ENCODE measurements around the gene NADSYN1. TPM values are rescaled to one million over a fixed set of nuclear protein-coding genes. Genes with fewer than 3 reads are reported as not detected.
A peak's percentile ranks its signal among the peaks of the same experiment; 100 is the strongest.
"Not testable (repeated sequence)": the region's sequence is repeated elsewhere in the genome, so short reads cannot be mapped to it uniquely, and the experiment has no call there.

NADSYN1 gene
- total and polyA plus RNA-seq, 5 experiments from 2014 or later, result 24.0 to 197 (median 29.1) TPM

GRCh38 chr11:71505781-71506180 lies 52.8 kb downstream of the NADSYN1 start:
- H3K36me3 Mint-ChIP-seq, result peaks cover 41 to 56% (median 52%) of the 10 kb centered on the region in 3 donors
- ATAC-seq, result no peak
- no peak overlapping the region for H3K27ac Mint-ChIP-seq
- H3K9me3 Mint-ChIP-seq, result peaks cover 10 to 62% (median 25%) of the 10 kb centered on the region in 9 donors
- H3K27me3 Mint-ChIP-seq, result no peaks in the 10 kb centered on the region
- POLR2A ChIA-PET, result no interaction called here
- no peak overlapping the region for H3K4me3 Mint-ChIP-seq
- DNase-seq, result no peak
- H3K4me1 Mint-ChIP-seq, result peaks cover 0 to 3% (median 0%) of the 10 kb centered on the region in 4 donors

GRCh38 chr11:71507102-71507501 lies 54.1 kb downstream of the NADSYN1 start:
- ATAC-seq (no peak), DNase-seq (no peak)
- Mint-ChIP-seq H3K4me3 (no peak overlapping the region), H3K9me3 (peaks cover 10 to 75% (median 29%) of the 10 kb centered on the region in 9 donors), H3K4me1 (peaks cover 0 to 3% (median 0%) of the 10 kb centered on the region in 4 donors), H3K27me3 (no peaks in the 10 kb centered on the region), H3K36me3 (peaks cover 41 to 49% (median 43%) of the 10 kb centered on the region in 3 donors), H3K27ac (peak overlapping the region in 1 of 10 donors; percentile 51)
- POLR2A ChIA-PET, result no interaction called here

GRCh38 chr11:71518506-71519471 lies 65.8 kb downstream of the NADSYN1 start:
- peaks cover 0 to 23% (median 6%) of the 10 kb centered on the region in 9 donors for H3K9me3 Mint-ChIP-seq
- H3K27ac Mint-ChIP-seq, result no peak overlapping the region
- H3K4me3 Mint-ChIP-seq, result no peak overlapping the region
- no peaks in the 10 kb centered on the region for H3K4me1 Mint-ChIP-seq
- H3K36me3 Mint-ChIP-seq, result peaks cover 0 to 2% (median 0%) of the 10 kb centered on the region in 3 donors
- POLR2A ChIA-PET, result no interaction called here
- ATAC-seq (no peak), DNase-seq (no peak)
- H3K27me3 Mint-ChIP-seq, result peaks cover 0 to 2% (median 0%) of the 10 kb centered on the region in 5 donors

- ATAC-seq, result no peak
- Mint-ChIP-seq H3K27ac (no peak overlapping the region), H3K4me1 (no peaks in the 10 kb centered on the region), H3K4me3 (no peak overlapping the region), H3K36me3 (peaks cover 0 to 2% (median 0%) of the 10 kb centered on the region in 3 donors), H3K9me3 (peaks cover 0 to 20% (median 3%) of the 10 kb centered on the region in 9 donors), H3K27me3 (peaks cover 0 to 2% (median 0%) of the 10 kb centered on the region in 5 donors)
- DNase-seq, result no peak
- POLR2A ChIA-PET, result no interaction called here
Observed at GRCh38 chr11:71519546-71519945, 66.5 kb downstream of the NADSYN1 start.

- Mint-ChIP-seq H3K27me3 (peaks cover 5 to 22% (median 15%) of the 10 kb centered on the region in 5 donors), H3K4me1 (no peaks in the 10 kb centered on the region), H3K36me3 (no peaks in the 10 kb centered on the region), H3K4me3 (no peak overlapping the region), H3K9me3 (peaks cover 0 to 20% (median 1%) of the 10 kb centered on the region in 9 donors), H3K27ac (no peak overlapping the region)
- no peak for ATAC-seq
- no peak for DNase-seq
- POLR2A ChIA-PET, result no interaction called here
Observed at GRCh38 chr11:71525188-71525937, 72.4 kb downstream of the NADSYN1 start.

GRCh38 chr11:71525938-71526495 lies 73.0 kb downstream of the NADSYN1 start:
- Mint-ChIP-seq H3K27ac (no peak overlapping the region), H3K4me3 (no peak overlapping the region), H3K36me3 (no peaks in the 10 kb centered on the region), H3K4me1 (no peaks in the 10 kb centered on the region), H3K9me3 (peaks cover 0 to 16% (median 1%) of the 10 kb centered on the region in 9 donors), H3K27me3 (peaks cover 5 to 22% (median 15%) of the 10 kb centered on the region in 5 donors)
- no peak for DNase-seq
- no peak for ATAC-seq
- POLR2A ChIA-PET, result no interaction called here

- H3K27ac Mint-ChIP-seq, result peak within 1 kb of the TSS in 1 of 10 donors; percentile 31
- not testable (repeated sequence) for H3K36me3 Mint-ChIP-seq
Observed at GRCh38 chr11:71526796-71527575, 74.0 kb downstream of the NADSYN1 start, which contains the start of gene KRTAP5-7. Gene KRTAP5-7, plus strand, starts transcription at chr11:71527267. Its CDS starts 34 bp downstream, at chr11:71527301.

GRCh38 chr11:71527576-71528210 lies 74.7 kb downstream of the NADSYN1 start:
- POLR2A ChIA-PET, result no interaction called here
- Mint-ChIP-seq H3K4me3 (no peak overlapping the region), H3K4me1 (no peaks in the 10 kb centered on the region), H3K27me3 (peaks cover 6 to 22% (median 15%) of the 10 kb centered on the region in 5 donors), H3K36me3 (no peaks in the 10 kb centered on the region), H3K27ac (no peak overlapping the region), H3K9me3 (peaks cover 0 to 9% (median 0%) of the 10 kb centered on the region in 9 donors)
- ATAC-seq (no peak), DNase-seq (no peak)

More at GRCh38 chr11:71526796-71527575, 74.0 kb downstream of the NADSYN1 start, which contains the start of gene KRTAP5-7:
- H3K4me1 Mint-ChIP-seq, ATAC-seq, H3K4me3 Mint-ChIP-seq, POLR2A ChIA-PET, H3K9me3 Mint-ChIP-seq, DNase-seq: not testable (repeated sequence)
- peaks cover 5 to 22% (median 15%) of the 10 kb centered on the region in 5 donors for H3K27me3 Mint-ChIP-seq

- no peak overlapping the region for H3K27ac Mint-ChIP-seq
- ATAC-seq (no peak), DNase-seq (no peak)
- no peaks in the 10 kb centered on the region for H3K36me3 Mint-ChIP-seq
- H3K4me1 Mint-ChIP-seq, result no peaks in the 10 kb centered on the region
- H3K9me3 Mint-ChIP-seq, result no peaks in the 10 kb centered on the region
- POLR2A ChIA-PET, result no interaction called here
- no peak overlapping the region for H3K4me3 Mint-ChIP-seq
- peaks cover 5 to 22% (median 15%) of the 10 kb centered on the region in 5 donors for H3K27me3 Mint-ChIP-seq
Observed at GRCh38 chr11:71530602-71531001, 77.6 kb downstream of the NADSYN1 start.

- ATAC-seq (no peak), DNase-seq (no peak)
- POLR2A ChIA-PET, result no interaction called here
- no peak overlapping the region for H3K4me3 Mint-ChIP-seq
- no peak overlapping the region for H3K27ac Mint-ChIP-seq
- no peaks in the 10 kb centered on the region for H3K4me1 Mint-ChIP-seq
- no peaks in the 10 kb centered on the region for H3K36me3 Mint-ChIP-seq
- peaks cover 0 to 14% (median 5%) of the 10 kb centered on the region in 5 donors for H3K27me3 Mint-ChIP-seq
- no peaks in the 10 kb centered on the region for H3K9me3 Mint-ChIP-seq
Observed at GRCh38 chr11:71532036-71532610, 79.1 kb downstream of the NADSYN1 start.

Measured in naive thymus-derived CD8-positive, alpha-beta T cell (primary cell).